HG03039 (cell line): ENCODE measurements around the gene CACNG4.

Experiments
- ATAC-seq: cut with Tn5 transposase; IDR thresholded peaks from one replicate; pipeline ENCODE4 v1.9.1; 2021; ENCODE audit warnings: mild to moderate bottlenecking, moderate library complexity; ENCODE audit not compliant: unreplicated experiment

The CACNG4 gene

GRCh38 chr17:66943484-66943883, 21.0 kb upstream of the CACNG4 start:
- no peak for ATAC-seq

GRCh38 chr17:66944351-66945146, 20.0 kb upstream of the CACNG4 start:
- ATAC-seq = no peak

DNA sequence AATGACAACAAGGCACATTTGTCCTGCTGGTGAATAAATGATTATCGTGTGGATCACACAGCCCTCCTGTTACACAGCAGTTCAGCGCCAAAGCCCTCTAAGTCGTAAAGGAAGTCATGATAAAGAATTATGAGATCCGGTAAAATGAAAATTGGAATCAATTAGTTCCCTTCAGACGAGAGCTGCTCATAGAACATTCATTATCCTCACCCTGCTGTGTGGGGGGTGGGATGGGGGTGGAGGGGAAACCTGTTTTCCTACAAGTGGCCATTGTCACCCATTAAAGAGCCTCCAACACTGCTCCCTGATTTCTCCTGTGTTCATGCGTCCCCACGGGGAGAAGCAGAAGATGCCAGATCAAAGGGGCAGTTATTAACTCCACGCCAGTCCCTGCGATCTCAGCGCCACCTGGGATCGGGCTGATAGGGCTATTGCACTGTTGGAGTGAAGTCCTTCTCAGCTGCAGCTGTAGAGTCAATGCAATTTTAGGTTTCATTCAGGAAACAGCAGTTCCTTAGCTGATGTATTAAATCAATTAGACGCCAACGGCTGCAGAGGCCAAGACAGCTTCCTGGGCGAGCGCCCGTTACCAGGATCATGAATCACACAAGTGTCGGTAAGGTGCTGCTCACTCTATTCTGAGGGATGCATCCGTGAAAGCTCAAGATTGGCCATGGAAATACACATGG, 19.2 kb upstream of the CACNG4 start:
- ATAC-seq = no peak

DNA sequence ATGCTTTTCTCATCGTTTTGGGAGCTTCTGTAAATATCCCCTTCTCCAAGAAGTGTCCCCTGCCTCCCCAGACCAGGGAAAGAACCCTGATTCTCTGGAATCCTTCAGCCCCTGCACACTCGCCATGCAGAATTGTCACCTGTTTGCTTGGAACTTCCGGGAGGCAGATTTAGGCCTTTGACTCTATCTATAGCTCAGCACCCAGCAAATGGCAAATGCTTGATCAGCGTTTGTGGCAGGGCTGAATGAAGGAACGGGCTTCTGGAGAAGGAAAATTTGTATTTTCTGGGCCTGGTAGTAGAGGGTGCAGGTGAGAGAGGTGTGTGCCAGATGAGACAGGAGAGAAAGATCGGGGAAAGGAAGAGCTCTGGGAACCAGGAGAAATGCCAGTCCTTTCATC, 18.3 kb upstream of the CACNG4 start:
- no peak for ATAC-seq

GRCh38 chr17:66947311-66947710, 17.2 kb upstream of the CACNG4 start:
- ATAC-seq = no peak

- no peak for ATAC-seq
Measured at GRCh38 chr17:66948061-66948750, 16.3 kb upstream of the CACNG4 start.

- ATAC-seq = no peak
Measured at GRCh38 chr17:66949501-66949900, 15.0 kb upstream of the CACNG4 start.

- ATAC-seq = no peak
Measured at GRCh38 chr17:66950325-66950724, 14.2 kb upstream of the CACNG4 start.

DNA sequence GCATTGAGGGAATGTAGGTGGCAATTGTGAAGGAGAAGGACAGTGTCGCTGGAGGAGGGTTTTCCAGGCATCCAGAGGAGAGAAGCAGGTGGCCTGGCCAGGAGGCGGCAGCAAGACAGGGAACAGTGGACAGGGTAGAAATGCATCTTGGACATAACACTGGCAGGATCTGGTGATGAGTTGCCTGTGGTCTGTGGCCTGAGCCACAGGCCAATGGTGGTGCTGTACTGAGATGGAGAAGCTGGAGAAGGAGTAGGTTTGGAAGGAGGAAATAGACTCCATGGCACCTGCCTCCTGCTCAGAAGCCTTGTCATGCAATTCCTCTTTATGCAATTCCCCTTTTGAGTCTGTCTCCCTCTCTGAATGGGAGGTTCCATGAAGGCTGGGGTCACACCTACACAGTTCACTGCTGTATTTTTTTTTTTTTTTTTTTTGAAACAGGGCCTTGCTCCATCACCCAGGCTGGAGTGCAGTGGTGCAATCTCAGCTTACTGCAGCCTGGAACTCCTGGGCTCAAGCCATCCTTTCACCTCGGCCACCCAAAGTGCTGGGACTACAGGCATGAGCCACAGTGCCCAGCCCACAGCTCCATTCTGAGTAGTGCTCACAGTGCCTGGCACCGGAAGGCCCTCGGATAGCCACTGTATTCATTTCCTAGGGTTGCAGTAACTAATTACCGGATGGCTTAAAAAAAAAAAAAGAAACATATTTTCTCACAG, 13.5 kb upstream of the CACNG4 start:
- ATAC-seq = no peak

DNA sequence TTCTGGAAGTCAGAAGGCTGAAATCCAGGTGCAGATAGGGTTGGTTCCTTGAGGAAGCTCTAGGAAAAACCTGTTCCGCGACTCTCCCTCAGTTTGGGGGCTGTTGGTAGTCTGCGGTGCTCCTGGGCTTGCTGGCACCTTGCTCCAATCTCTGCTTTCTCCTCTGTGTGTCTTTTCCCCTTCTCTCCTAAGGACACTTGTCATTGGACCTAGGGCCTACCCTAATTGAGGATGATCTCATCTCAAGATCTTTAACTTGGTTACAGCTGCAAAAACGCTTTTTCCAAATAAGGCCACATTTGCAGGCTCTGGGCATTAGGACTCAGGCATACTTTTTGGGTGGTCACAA, 12.9 kb upstream of the CACNG4 start:
- no peak for ATAC-seq

GRCh38 chr17:66952031-66952524, 12.4 kb upstream of the CACNG4 start:
- no peak for ATAC-seq

- ATAC-seq = no peak
Measured at GRCh38 chr17:66952681-66953629, 11.6 kb upstream of the CACNG4 start.

DNA sequence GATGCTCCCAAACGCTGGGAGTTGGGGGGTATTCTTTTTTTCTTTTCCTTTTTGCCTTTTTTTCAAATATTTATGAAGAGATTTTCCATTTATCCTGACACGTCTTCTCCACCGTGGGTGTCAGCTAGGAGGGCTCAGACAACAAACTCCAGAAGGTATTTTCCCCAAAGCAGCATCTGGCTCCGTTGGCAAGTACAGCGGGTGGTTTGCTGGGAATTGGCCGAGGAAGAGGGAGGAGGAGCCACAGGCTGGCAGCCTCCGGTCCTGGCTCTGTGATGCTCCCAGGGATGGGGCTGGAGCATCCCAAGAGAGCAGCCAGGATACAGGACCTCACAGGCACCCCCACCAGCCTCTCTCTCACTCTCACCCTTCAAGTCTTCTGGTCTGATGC, 10.9 kb upstream of the CACNG4 start:
- ATAC-seq = no peak

DNA sequence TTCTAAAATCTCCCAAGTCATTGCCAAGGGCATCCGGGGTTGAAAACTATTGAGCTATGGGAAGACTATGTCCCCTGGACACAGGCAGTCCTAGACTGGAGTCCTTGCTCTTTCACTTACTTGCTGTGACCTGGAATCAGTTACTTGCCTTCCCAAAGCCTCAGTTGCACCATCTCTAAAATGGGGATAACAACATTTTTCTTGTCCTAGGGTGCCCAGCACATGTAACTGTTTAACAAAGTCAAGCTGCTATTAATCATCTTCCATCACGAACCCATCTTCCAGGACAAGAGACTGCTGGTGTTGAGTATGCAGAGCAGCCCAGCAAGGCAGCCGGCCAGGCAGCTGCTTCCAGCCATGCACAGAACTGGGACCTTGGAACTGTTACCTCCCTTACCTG, 9.9 kb upstream of the CACNG4 start:
- ATAC-seq = no peak

- no peak for ATAC-seq
Measured at GRCh38 chr17:66955821-66956220, 8.7 kb upstream of the CACNG4 start.

GRCh38 chr17:66956941-66957340, 7.6 kb upstream of the CACNG4 start:
- ATAC-seq = no peak

- no peak for ATAC-seq
Measured at GRCh38 chr17:66957343-66957742, 7.2 kb upstream of the CACNG4 start.

- ATAC-seq = no peak
Measured at GRCh38 chr17:66957951-66958579, 6.4 kb upstream of the CACNG4 start.

DNA sequence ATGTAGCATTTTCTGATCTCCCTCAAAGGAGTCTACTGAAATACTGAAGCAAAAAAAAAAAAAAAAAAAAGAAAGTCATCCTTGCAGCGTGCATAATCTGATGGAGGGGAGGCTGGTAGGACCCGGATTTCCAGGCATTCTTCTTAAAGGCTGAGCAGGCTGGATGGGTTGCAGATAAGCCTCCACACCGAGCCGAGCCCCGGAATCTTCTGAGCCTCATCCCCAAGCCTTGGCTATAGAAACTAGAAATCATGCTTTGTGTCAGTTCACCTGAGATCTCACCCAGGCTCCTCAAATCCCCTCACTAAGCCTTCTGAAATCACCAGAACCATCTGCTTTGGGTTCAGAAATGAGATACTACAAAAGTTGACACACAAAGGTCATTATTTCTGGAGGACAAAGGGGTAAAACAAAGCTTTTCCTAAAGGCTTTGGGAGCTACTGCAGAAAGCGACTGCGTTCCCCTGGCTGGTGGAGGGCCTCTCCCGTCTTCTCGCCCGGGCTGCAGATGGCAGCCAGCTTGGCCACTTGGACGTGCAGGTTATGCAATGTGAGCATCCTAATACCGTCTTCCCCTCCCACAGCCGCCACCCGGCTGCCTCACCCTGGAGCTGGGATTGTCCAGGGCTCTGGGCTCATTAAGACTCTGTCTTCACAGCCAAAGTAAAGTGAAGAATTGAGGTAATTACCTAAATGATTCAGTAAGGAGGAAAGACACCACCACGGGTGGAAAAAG, 4.7 kb upstream of the CACNG4 start:
- ATAC-seq = no peak
